ENCODE measurements around the gene VWA3B.
"Not testable (repeated sequence)": the region's sequence is repeated elsewhere in the genome, so short reads cannot be mapped to it uniquely, and the experiment has no call there.

The VWA3B gene

GRCh38 chr2:98134172-98135005 lies 47.4 kb downstream of the VWA3B start:
- H3K4me3 ChIP-seq (ENCODE audit: low read depth, low read length) = no peak overlapping the region
- peak; percentile 59 for DNase-seq (ENCODE audit: low read depth)
- no peak for TF ChIP-seq CTCF (conservative IDR thresholded peaks at IDR 0.05; ENCODE audit: low read depth, low read length)

DNA sequence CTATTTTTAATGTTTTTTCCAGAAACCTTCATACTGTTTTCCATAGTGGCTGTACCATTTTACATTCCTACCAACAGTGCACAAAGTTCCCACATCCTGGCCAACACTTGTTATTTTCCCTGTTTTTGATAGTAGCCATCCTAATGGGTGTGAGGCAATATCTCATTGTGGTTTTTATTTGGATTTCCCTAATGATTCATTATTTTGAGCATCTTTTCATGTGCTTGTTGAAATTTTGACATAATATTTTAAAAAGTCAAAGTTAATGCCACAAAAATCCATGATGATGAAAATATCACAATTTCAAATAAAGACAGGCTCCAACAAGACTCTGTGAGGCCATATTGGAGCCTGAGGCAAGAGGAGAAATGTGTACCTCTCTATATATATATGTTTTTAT lies 50.2 kb downstream of the VWA3B start:
- H3K4me3 ChIP-seq (ENCODE audit: low read depth, low read length) = no peak overlapping the region
- no peak for DNase-seq (ENCODE audit: low read depth)
- TF ChIP-seq CTCF (conservative IDR thresholded peaks at IDR 0.05; ENCODE audit: low read depth, low read length) = no peak

GRCh38 chr2:98138978-98139377 lies 52.0 kb downstream of the VWA3B start:
- not testable (repeated sequence) for DNase-seq (ENCODE audit: low read depth); H3K4me3 ChIP-seq (ENCODE audit: low read depth, low read length)

DNA sequence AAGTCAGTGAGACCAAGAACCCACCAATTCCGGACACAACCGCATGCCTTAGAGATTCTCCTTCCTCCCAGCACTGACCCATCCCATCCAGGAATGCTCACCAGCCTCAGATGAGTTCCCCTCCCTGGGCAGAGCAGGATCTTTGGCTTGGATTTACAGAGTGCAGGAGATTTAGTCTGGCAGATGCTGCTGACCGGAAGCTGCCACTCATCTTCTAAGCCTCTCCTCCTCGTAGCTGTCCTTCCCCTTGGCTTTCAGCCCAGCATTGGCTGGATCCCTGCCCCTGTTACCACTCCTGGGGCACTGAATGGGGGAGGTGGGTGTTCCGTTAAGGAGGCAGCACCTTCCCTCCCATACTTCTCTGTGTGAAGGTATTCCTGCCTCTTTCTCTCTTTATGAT lies 53.2 kb downstream of the VWA3B start:
- DNase-seq (ENCODE audit: low read depth) = peak; percentile 21
- no peak overlapping the region for H3K4me3 ChIP-seq (ENCODE audit: low read depth, low read length)
- TF ChIP-seq CTCF (conservative IDR thresholded peaks at IDR 0.05; ENCODE audit: low read depth, low read length) = no peak

DNA sequence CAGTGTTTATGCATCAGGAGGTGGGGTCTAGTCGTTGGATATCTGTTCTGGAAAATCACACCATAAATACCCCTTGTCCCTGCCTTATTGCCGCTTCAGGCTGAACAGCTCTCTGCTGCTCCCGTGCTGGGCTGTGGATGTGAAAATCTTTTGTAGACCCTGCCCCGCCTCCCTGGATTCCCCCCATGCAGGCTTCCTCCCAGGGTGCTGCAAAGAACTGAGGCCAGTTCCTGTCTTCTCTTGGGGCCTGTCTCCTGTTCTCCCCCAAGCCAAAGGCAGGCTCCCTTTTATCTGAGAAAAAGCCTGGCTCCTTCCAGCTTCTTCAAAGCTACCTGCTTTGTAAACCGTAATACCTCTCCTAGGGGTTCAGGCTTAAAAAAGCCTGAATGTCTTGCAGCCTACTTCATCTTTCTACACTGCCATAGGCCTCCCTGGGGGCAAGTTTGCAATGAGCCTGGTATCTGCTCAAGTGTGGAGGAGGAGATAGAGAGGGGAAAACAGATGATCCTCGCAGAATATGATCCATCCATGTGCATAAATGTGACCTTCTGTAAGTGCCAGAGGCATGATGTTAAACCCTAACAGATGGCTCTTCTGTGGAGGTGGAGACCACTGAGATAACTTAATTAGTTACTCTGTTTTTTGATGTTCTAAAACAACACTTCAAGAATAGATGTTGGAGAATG lies 55.3 kb downstream of the VWA3B start:
- no peak for TF ChIP-seq CTCF (conservative IDR thresholded peaks at IDR 0.05; ENCODE audit: low read depth, low read length)
- H3K4me3 ChIP-seq (ENCODE audit: low read depth, low read length) = no peak overlapping the region
- no peak for DNase-seq (ENCODE audit: low read depth)

DNA sequence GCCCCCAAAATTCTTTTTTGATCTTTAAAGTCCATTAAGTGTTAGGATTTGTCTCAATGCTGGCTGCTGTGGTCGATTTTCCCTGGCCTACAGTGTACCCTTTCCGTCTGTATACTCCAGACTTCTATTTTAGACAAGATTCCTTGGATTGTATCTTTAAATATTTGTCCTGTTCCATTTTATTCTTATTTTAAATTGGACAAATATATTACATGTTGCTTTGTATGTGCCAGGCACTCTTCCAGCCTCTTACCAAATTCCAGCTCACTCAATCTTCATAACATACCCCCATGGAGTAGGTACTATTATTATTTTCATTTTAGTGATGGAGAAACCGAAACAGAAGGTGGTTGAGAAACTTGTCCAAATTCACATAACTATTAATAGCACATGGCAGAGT lies 58.1 kb downstream of the VWA3B start:
- H3K4me3 ChIP-seq (ENCODE audit: low read depth, low read length) = no peak overlapping the region
- no peak for DNase-seq (ENCODE audit: low read depth)
- TF ChIP-seq CTCF (conservative IDR thresholded peaks at IDR 0.05; ENCODE audit: low read depth, low read length) = no peak

GRCh38 chr2:98147900-98148299 lies 60.9 kb downstream of the VWA3B start:
- DNase-seq (ENCODE audit: low read depth); H3K4me3 ChIP-seq (ENCODE audit: low read depth, low read length): not testable (repeated sequence)

Measured in choroid plexus epithelial cell (primary cell).